NB4 (cell line): ENCODE results near the gene STUM.

Source experiments
- MYC ChIP-seq: IDR thresholded peaks from 2 replicates; pipeline ENCODE4 v1.6.1; 2011; ENCODE audit warnings: low read depth, low read length
- TF ChIP-seq, protein P1 (sequence below): IDR thresholded peaks from one replicate; pipeline ENCODE4 v1.5.1; 2012; ENCODE audit warnings: low read depth, low read length

DNA sequence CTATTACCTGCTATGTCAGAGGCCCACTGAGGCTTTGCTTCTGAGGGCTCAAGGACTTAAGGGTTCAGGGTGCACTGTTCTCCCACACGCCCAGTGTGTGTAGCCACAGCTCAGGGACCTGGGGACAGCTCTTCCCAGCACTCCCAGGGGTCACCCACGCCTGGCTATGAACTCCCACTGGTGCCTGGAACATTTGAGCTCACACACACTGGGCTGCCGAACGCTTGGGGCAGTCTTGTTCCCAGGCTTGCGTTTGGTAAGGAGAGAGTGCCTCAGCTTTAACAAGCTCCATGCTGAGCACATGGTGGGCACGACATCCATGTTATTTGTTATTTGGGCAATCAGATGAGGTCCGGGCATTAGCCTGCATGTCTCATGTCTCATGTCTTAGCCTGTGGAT, 37.6 kb downstream of the STUM start:
- TF ChIP-seq, protein P1, sequence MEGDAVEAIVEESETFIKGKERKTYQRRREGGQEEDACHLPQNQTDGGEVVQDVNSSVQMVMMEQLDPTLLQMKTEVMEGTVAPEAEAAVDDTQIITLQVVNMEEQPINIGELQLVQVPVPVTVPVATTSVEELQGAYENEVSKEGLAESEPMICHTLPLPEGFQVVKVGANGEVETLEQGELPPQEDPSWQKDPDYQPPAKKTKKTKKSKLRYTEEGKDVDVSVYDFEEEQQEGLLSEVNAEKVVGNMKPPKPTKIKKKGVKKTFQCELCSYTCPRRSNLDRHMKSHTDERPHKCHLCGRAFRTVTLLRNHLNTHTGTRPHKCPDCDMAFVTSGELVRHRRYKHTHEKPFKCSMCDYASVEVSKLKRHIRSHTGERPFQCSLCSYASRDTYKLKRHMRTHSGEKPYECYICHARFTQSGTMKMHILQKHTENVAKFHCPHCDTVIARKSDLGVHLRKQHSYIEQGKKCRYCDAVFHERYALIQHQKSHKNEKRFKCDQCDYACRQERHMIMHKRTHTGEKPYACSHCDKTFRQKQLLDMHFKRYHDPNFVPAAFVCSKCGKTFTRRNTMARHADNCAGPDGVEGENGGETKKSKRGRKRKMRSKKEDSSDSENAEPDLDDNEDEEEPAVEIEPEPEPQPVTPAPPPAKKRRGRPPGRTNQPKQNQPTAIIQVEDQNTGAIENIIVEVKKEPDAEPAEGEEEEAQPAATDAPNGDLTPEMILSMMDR: no peak
- TF ChIP-seq MYC: no peak
